ENCODE measurements around the gene ALG14. TPM values are rescaled to one million over a fixed set of nuclear protein-coding genes. Genes with fewer than 3 reads are reported as not detected.

Gene ALG14
- total RNA-seq, 1 experiment from 2014 or later: 5.7 TPM

DNA sequence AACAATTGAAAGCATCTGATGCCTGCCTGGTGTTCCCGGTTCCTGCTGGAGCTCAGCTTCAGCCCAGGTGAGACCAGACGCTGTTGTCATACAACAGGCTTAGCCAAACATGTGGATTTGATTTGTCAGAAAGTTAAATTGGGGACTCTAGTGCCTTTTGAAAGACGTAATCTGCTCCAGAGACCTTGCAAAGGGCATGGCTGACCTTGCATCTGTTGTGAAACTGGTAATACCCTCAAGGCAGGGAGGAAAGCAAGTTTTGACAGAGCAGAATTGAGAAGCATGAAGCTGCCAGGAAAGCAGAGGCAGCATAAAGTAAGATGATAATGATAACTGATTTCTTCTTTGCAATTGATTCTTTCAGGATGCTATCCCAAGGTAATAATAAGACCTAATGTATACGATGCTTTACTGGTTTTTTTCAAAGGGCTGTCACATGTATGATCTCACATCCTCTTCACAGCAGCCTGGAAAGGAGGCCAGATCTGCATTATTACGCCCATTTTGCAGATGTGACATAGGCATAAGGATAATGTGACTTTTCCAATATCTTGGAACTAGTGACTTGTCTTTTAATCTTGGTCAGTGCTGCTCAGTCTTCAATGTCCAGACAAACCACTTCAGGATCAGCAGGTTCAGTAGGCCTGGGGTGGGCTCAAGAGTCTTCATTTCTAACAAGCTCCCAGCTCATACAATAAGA lies 121.1 kb downstream of the ALG14 start (continued):
- TF ChIP-seq SRF (IDR thresholded peaks at IDR 0.05; ENCODE audit: low read depth) (no peak), CEBPB (IDR thresholded peaks at IDR 0.05; ENCODE audit: low read depth) (no peak), YY1 (IDR thresholded peaks at IDR 0.05; ENCODE audit: extremely low read depth, insufficient replicate concordance, low read depth, low read length) (no peak), TCF7L2 (IDR thresholded peaks at IDR 0.05; ENCODE audit: borderline replicate concordance, extremely low read depth, insufficient read depth, insufficient read length) (no peak), JUND (IDR thresholded peaks at IDR 0.05) (no peak), EZH2phosphoT487 (IDR thresholded peaks at IDR 0.05; ENCODE audit: borderline replicate concordance) (no peak), ZNF274 (IDR thresholded peaks at IDR 0.05; ENCODE audit: low read depth, low read length) (no peak), ELF1 (IDR thresholded peaks at IDR 0.05; ENCODE audit: borderline replicate concordance, low read depth) (no peak), POLR2AphosphoS5 (IDR thresholded peaks at IDR 0.05; ENCODE audit: low read depth, low read length) (no peak)
- TF ChIP-seq, protein P1, sequence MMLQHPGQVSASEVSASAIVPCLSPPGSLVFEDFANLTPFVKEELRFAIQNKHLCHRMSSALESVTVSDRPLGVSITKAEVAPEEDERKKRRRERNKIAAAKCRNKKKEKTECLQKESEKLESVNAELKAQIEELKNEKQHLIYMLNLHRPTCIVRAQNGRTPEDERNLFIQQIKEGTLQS (IDR thresholded peaks at IDR 0.05): no peak

DNA sequence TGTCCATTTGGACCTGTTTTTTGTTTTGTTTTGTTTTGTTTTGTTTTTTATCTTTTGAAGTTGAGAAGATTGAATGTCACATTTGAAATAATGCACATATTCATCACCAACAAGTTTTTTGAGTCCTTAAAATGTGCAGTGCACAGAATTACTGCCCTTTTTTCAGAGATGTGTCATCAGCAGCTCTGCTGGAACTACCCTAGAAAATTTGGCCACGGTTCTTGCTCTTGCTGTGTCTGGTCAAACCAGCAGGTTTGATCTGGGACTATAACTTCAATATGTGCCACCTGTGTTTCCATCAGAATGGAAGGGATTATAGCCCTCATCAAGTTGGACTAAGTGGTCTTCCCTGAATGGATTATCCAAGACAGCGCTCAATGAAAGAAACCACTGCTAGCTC lies 121.7 kb downstream of the ALG14 start:
- Histone ChIP-seq H3K9ac (ENCODE audit: low read length) (no peak overlapping the region), H2AFZ (ENCODE audit: low read depth, low read length, poor library complexity, severe bottlenecking) (no peak overlapping the region), H3K4me1 (ENCODE audit: control insufficient read depth in 1 of 2, insufficient read depth in 2 of 2, low read length in 2 of 2) (no peaks in the 10 kb centered on the region), H3K79me2 (ENCODE audit: insufficient read depth, low read length) (no peaks in the 10 kb centered on the region), H3K4me2 (ENCODE audit: low read length) (no peak overlapping the region), H3K9me3 (ENCODE audit: control insufficient read depth in 1 of 2, insufficient read depth in 1 of 2, low read depth in 1 of 2, low read length in 2 of 2) (peaks cover 0 to 3% of the 10 kb centered on the region in 2 experiments; a peak in 1 of 4 replicates), H3K9me2 (ENCODE audit: insufficient read depth) (no peaks in the 10 kb centered on the region), H4K20me1 (ENCODE audit: insufficient read depth) (no peaks in the 10 kb centered on the region), H3K27me3 (ENCODE audit: insufficient read depth, low read length) (no peaks in the 10 kb centered on the region), H3K27ac (ENCODE audit: low read depth, low read length) (no peak overlapping the region), H3K4me3 (replicated peaks in 1 of 2; ENCODE audit: low read depth in 1 of 2, low read length in 2 of 2) (no peak overlapping the region), H3K36me3 (ENCODE audit: control insufficient read depth in 1 of 2, insufficient read depth in 2 of 2, low read length in 2 of 2) (no peaks in the 10 kb centered on the region)
- no peak for ATAC-seq
- POLR2A ChIA-PET: no interaction called here
- TF ChIP-seq SRF (IDR thresholded peaks at IDR 0.05; ENCODE audit: low read depth): no peak
- TF ChIP-seq ZNF274 (IDR thresholded peaks at IDR 0.05; ENCODE audit: low read depth, low read length): no peak
- no peak for TF ChIP-seq POLR2AphosphoS5 (IDR thresholded peaks at IDR 0.05; ENCODE audit: low read depth, low read length)
- no peak for TF ChIP-seq SP1 (IDR thresholded peaks at IDR 0.05; ENCODE audit: low read depth)
- TF ChIP-seq, protein P1 (IDR thresholded peaks at IDR 0.05): no peak
- TF ChIP-seq TCF7L2 (IDR thresholded peaks at IDR 0.05; ENCODE audit: borderline replicate concordance, extremely low read depth, insufficient read depth, insufficient read length): no peak
- no peak for TF ChIP-seq EZH2phosphoT487 (IDR thresholded peaks at IDR 0.05; ENCODE audit: borderline replicate concordance)
- TF ChIP-seq, protein P2, sequence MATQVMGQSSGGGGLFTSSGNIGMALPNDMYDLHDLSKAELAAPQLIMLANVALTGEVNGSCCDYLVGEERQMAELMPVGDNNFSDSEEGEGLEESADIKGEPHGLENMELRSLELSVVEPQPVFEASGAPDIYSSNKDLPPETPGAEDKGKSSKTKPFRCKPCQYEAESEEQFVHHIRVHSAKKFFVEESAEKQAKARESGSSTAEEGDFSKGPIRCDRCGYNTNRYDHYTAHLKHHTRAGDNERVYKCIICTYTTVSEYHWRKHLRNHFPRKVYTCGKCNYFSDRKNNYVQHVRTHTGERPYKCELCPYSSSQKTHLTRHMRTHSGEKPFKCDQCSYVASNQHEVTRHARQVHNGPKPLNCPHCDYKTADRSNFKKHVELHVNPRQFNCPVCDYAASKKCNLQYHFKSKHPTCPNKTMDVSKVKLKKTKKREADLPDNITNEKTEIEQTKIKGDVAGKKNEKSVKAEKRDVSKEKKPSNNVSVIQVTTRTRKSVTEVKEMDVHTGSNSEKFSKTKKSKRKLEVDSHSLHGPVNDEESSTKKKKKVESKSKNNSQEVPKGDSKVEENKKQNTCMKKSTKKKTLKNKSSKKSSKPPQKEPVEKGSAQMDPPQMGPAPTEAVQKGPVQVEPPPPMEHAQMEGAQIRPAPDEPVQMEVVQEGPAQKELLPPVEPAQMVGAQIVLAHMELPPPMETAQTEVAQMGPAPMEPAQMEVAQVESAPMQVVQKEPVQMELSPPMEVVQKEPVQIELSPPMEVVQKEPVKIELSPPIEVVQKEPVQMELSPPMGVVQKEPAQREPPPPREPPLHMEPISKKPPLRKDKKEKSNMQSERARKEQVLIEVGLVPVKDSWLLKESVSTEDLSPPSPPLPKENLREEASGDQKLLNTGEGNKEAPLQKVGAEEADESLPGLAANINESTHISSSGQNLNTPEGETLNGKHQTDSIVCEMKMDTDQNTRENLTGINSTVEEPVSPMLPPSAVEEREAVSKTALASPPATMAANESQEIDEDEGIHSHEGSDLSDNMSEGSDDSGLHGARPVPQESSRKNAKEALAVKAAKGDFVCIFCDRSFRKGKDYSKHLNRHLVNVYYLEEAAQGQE (IDR thresholded peaks at IDR 0.05; ENCODE audit: low read depth): no peak
- TF ChIP-seq JUND (IDR thresholded peaks at IDR 0.05): no peak
- CTCF ChIA-PET: no interaction called here
- no TSS peak for BruUV-seq (replicated peaks)
- RAD21 ChIA-PET (ENCODE audit: low non-redundant PET in 1 of 2, low total read pairs in 2 of 2, uncharacterized antibody in 2 of 2, unreplicated experiment in 2 of 2): no interaction called here
- DNase-seq (ENCODE audit: low read depth, low spot score): no peak
- intact Hi-C loops (cut with micrococcal nuclease): no loop called here

All from HCT116 (cell line).